ENCODE measurements around the gene SIN3A.

SIN3A gene

GRCh38 chr15:75358771-75359536 lies 92.5 kb downstream of the SIN3A start:
- H3K27ac ChIP-seq: no peak overlapping the region
- H3K9ac ChIP-seq: no peak overlapping the region
- no peaks in the 10 kb centered on the region for H3K27me3 ChIP-seq
- no peak overlapping the region for H3K4me2 ChIP-seq
- H4K20me1 ChIP-seq: peaks cover 0 to 84% (median 21%) of the 10 kb centered on the region in 11 experiments; a peak in 16 of 22 replicates
- H3K4me1 ChIP-seq: peaks cover 0 to 31% (median 20%) of the 10 kb centered on the region in 10 experiments; a peak in 16 of 20 replicates
- H3K4me3 ChIP-seq: no peak overlapping the region
- no peaks in the 10 kb centered on the region for H3K9me3 ChIP-seq (replicated peaks in 1 of 11)
- H3K36me3 ChIP-seq: peaks cover 58 to 98% (median 74%) of the 10 kb centered on the region in 11 experiments
- no peak for TF ChIP-seq Cebpa-rat (IDR thresholded peaks at IDR 0.05)

- H3K4me1 ChIP-seq: peaks cover 0 to 29% (median 13%) of the 10 kb centered on the region in 10 experiments; a peak in 16 of 20 replicates
- peaks cover 54 to 97% (median 72%) of the 10 kb centered on the region in 11 experiments for H3K36me3 ChIP-seq
- H3K27me3 ChIP-seq: no peaks in the 10 kb centered on the region
- H3K4me2 ChIP-seq: no peak overlapping the region
- H3K27ac ChIP-seq: no peak overlapping the region
- peaks cover 0 to 85% (median 26%) of the 10 kb centered on the region in 11 experiments; a peak in 17 of 22 replicates for H4K20me1 ChIP-seq
- no peak overlapping the region for H3K4me3 ChIP-seq
- TF ChIP-seq Cebpa-rat (IDR thresholded peaks at IDR 0.05): no peak
- no peaks in the 10 kb centered on the region for H3K9me3 ChIP-seq (replicated peaks in 1 of 11)
- H3K9ac ChIP-seq: no peak overlapping the region
Observed at GRCh38 chr15:75357976-75358673, 93.4 kb downstream of the SIN3A start.

- no peak overlapping the region for H3K4me3 ChIP-seq
- H3K9me3 ChIP-seq (replicated peaks in 1 of 11): no peaks in the 10 kb centered on the region
- H4K20me1 ChIP-seq: peaks cover 0 to 85% (median 24%) of the 10 kb centered on the region in 11 experiments; a peak in 16 of 22 replicates
- no peaks in the 10 kb centered on the region for H3K27me3 ChIP-seq
- H3K27ac ChIP-seq: no peak overlapping the region
- TF ChIP-seq Cebpa-rat (IDR thresholded peaks at IDR 0.05): no peak
- no peak overlapping the region for H3K4me2 ChIP-seq
- no peak overlapping the region for H3K9ac ChIP-seq
- H3K36me3 ChIP-seq: peaks cover 44 to 92% (median 67%) of the 10 kb centered on the region in 11 experiments
- H3K4me1 ChIP-seq: peaks cover 0 to 23% (median 8%) of the 10 kb centered on the region in 10 experiments; a peak in 12 of 20 replicates
Observed at GRCh38 chr15:75356517-75356916, 95.0 kb downstream of the SIN3A start.

GRCh38 chr15:75356006-75356405 lies 95.5 kb downstream of the SIN3A start:
- H3K4me2 ChIP-seq: no peak overlapping the region
- no peak for TF ChIP-seq Cebpa-rat (IDR thresholded peaks at IDR 0.05)
- no peak overlapping the region for H3K27ac ChIP-seq
- H3K9ac ChIP-seq: no peak overlapping the region
- peaks cover 0 to 28% (median 12%) of the 10 kb centered on the region in 10 experiments; a peak in 16 of 20 replicates for H3K4me1 ChIP-seq
- H3K9me3 ChIP-seq (replicated peaks in 1 of 11): no peaks in the 10 kb centered on the region
- no peak overlapping the region for H3K4me3 ChIP-seq
- H4K20me1 ChIP-seq: peaks cover 0 to 83% (median 22%) of the 10 kb centered on the region in 11 experiments; a peak in 16 of 22 replicates
- no peaks in the 10 kb centered on the region for H3K27me3 ChIP-seq
- peaks cover 38 to 90% (median 62%) of the 10 kb centered on the region in 11 experiments for H3K36me3 ChIP-seq

GRCh38 chr15:75355369-75355768 lies 96.1 kb downstream of the SIN3A start:
- TF ChIP-seq Cebpa-rat (IDR thresholded peaks at IDR 0.05): no peak
- Histone ChIP-seq H3K27me3 (no peaks in the 10 kb centered on the region), H3K4me3 (no peak overlapping the region), H3K27ac (no peak overlapping the region), H3K9me3 (replicated peaks in 1 of 11) (peaks cover 0 to under 1% (median 0%) of the 10 kb centered on the region in 11 experiments; a peak in 1 of 22 replicates), H4K20me1 (peaks cover 0 to 83% (median 22%) of the 10 kb centered on the region in 11 experiments; a peak in 15 of 22 replicates), H3K4me1 (peaks cover 4 to 35% (median 19%) of the 10 kb centered on the region in 10 experiments), H3K36me3 (peaks cover 36 to 86% (median 56%) of the 10 kb centered on the region in 11 experiments), H3K9ac (no peak overlapping the region), H3K4me2 (no peak overlapping the region)

GRCh38 chr15:75354454-75354853 lies 97.0 kb downstream of the SIN3A start:
- H4K20me1 ChIP-seq: peaks cover 0 to 79% (median 22%) of the 10 kb centered on the region in 11 experiments; a peak in 15 of 22 replicates
- peak overlapping the region in 1 of 11 experiments; percentile 5; a peak in 1 of 22 replicates for H3K27ac ChIP-seq
- H3K9ac ChIP-seq: no peak overlapping the region
- TF ChIP-seq Cebpa-rat (IDR thresholded peaks at IDR 0.05): no peak
- peaks cover 26 to 77% (median 47%) of the 10 kb centered on the region in 11 experiments for H3K36me3 ChIP-seq
- H3K27me3 ChIP-seq: no peaks in the 10 kb centered on the region
- H3K9me3 ChIP-seq (replicated peaks in 1 of 11): peaks cover 5 to 9% (median 7%) of the 10 kb centered on the region in 11 experiments; a peak in 20 of 22 replicates
- H3K4me3 ChIP-seq: no peak overlapping the region
- peaks cover 13 to 44% (median 28%) of the 10 kb centered on the region in 10 experiments for H3K4me1 ChIP-seq
- H3K4me2 ChIP-seq: no peak overlapping the region

- peaks cover 22 to 52% (median 36%) of the 10 kb centered on the region in 10 experiments for H3K4me1 ChIP-seq
- peaks cover 0 to 72% (median 22%) of the 10 kb centered on the region in 11 experiments; a peak in 15 of 22 replicates for H4K20me1 ChIP-seq
- H3K36me3 ChIP-seq: peaks cover 20 to 70% (median 46%) of the 10 kb centered on the region in 11 experiments
- H3K27ac ChIP-seq: no peak overlapping the region
- peaks cover 12 to 18% (median 15%) of the 10 kb centered on the region in 11 experiments; a peak in 20 of 22 replicates for H3K9me3 ChIP-seq (replicated peaks in 1 of 11)
- H3K9ac ChIP-seq: no peak overlapping the region
- H3K4me2 ChIP-seq: no peak overlapping the region
- no peak overlapping the region for H3K4me3 ChIP-seq
- peaks cover 0 to 5% (median 0%) of the 10 kb centered on the region in 11 experiments; a peak in 6 of 22 replicates for H3K27me3 ChIP-seq
- TF ChIP-seq Cebpa-rat (IDR thresholded peaks at IDR 0.05): no peak
Observed at GRCh38 chr15:75353604-75354003, 97.9 kb downstream of the SIN3A start.

- Histone ChIP-seq H3K27ac (no peak overlapping the region), H3K4me3 (no peak overlapping the region), H4K20me1 (peaks cover 0 to 67% (median 22%) of the 10 kb centered on the region in 11 experiments; a peak in 15 of 22 replicates), H3K27me3 (peaks cover 0 to 16% (median 0%) of the 10 kb centered on the region in 11 experiments; a peak in 6 of 22 replicates), H3K36me3 (peaks cover 14 to 59% (median 37%) of the 10 kb centered on the region in 11 experiments), H3K9ac (no peak overlapping the region), H3K9me3 (replicated peaks in 1 of 11) (peaks cover 12 to 22% (median 18%) of the 10 kb centered on the region in 11 experiments; a peak in 20 of 22 replicates), H3K4me2 (peak overlapping the region in 6 of 11 experiments; percentile 5 to 99 (median 63); a peak in 3 of 22 replicates), H3K4me1 (peaks cover 25 to 63% (median 46%) of the 10 kb centered on the region in 10 experiments)
- peak in 1 of 11 experiments; percentile 5; a peak in 1 of 22 replicates for TF ChIP-seq Cebpa-rat (IDR thresholded peaks at IDR 0.05)
Observed at GRCh38 chr15:75352186-75353080, 99.1 kb downstream of the SIN3A start.
